LNCaP clone FGC (cell line): ENCODE data around the gene ADGRB3.

Experiments
- DNase-seq: peaks from one replicate; pipeline ENCODE4 v3.0.0-alpha.2; 2011; ENCODE audit warnings: low read depth
- H3K4me3 ChIP-seq: 2 replicates; pipeline ENCODE4 v1.5.1; 2011; ENCODE audit warnings: mild to moderate bottlenecking, low read depth, low read length, control low read depth
- TF ChIP-seq, protein P1 (sequence below): IDR thresholded peaks from 2 replicates; pipeline ENCODE4 v1.5.1; 2012; ENCODE audit warnings: mild to moderate bottlenecking; ENCODE audit not compliant: control insufficient read depth, insufficient read depth; ENCODE audit errors: extremely low read depth

Gene ADGRB3

DNA sequence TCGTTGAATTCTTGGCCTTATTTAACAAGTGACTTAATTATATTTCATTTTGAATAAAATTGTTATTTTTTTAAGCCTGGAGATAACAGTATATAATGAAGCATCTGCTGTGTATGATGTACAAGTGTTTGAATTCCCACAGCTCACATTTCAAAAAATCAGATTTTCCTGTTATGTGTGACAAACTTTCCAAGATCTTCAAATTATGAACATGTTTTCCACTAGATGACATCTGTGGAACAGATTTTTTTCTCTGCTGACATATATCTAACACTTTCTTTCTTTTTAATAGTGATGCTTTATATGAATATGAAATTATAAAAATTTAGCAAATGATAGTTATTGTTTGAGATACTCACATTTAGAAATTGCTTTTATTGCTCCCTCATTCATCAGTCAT, 678.9 kb downstream of the ADGRB3 start:
- TF ChIP-seq, protein P1, sequence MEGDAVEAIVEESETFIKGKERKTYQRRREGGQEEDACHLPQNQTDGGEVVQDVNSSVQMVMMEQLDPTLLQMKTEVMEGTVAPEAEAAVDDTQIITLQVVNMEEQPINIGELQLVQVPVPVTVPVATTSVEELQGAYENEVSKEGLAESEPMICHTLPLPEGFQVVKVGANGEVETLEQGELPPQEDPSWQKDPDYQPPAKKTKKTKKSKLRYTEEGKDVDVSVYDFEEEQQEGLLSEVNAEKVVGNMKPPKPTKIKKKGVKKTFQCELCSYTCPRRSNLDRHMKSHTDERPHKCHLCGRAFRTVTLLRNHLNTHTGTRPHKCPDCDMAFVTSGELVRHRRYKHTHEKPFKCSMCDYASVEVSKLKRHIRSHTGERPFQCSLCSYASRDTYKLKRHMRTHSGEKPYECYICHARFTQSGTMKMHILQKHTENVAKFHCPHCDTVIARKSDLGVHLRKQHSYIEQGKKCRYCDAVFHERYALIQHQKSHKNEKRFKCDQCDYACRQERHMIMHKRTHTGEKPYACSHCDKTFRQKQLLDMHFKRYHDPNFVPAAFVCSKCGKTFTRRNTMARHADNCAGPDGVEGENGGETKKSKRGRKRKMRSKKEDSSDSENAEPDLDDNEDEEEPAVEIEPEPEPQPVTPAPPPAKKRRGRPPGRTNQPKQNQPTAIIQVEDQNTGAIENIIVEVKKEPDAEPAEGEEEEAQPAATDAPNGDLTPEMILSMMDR: no peak
- no peak for DNase-seq
- H3K4me3 ChIP-seq: no peak overlapping the region

DNA sequence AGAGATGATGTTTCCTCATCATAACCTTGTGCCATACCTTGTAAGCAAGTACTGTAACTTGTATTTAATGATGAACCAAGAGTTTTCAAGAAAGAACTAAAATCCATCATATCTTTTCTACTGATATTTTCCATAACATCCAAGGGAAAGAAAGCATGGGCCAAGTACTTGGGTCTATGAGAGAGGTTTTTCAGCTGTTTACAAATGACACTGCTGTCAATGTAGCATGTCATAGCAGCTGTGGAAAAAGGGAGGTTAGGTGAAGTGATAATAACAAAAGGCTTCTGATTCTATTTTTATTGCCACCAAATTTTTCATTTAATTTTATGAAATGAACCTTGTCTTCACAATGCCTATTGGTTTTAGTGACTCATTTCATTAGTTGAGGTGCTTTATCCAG, 679.4 kb downstream of the ADGRB3 start:
- DNase-seq: no peak
- TF ChIP-seq, protein P1: no peak
- no peak overlapping the region for H3K4me3 ChIP-seq

DNA sequence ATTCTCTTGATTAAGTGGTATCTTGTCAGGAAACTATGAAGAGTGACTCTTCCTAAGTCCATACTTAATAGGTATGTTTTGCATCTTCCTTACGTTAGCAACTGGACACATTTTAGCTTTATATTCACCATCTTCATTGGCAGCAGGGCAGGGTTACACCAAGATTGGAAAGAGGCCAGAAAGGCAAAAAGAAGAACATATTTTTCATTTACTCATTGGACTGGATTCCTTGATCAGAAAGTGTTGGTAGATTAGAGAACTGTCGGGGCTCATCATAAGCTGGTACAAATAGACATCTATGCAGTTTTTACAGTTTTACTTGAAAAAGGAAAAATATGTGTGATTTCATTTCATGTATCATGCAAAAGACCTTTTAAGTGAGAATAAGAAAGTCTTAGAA, 696.8 kb downstream of the ADGRB3 start:
- TF ChIP-seq, protein P1: no peak
- no peak for DNase-seq
- no peak overlapping the region for H3K4me3 ChIP-seq

DNA sequence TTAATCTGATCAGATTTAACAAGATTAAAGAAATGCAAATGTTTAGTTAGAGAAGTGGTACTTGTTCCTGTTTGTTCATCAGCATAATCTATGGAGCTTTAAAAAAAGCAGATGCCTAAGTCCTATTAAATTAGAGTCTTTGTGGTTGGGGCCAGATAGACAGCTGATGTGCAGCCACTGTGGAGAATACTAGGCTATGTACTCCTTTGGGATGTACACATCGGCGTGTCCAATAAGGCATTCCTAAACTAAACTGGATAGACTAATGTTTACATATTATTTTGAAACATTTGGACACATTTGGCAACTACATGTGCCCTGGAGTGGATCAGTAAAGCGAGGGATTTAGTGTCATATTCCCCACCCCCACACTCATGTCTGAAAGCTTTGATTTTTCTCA, 702.2 kb downstream of the ADGRB3 start:
- DNase-seq: no peak
- no peak overlapping the region for H3K4me3 ChIP-seq
- TF ChIP-seq, protein P1: no peak

DNA sequence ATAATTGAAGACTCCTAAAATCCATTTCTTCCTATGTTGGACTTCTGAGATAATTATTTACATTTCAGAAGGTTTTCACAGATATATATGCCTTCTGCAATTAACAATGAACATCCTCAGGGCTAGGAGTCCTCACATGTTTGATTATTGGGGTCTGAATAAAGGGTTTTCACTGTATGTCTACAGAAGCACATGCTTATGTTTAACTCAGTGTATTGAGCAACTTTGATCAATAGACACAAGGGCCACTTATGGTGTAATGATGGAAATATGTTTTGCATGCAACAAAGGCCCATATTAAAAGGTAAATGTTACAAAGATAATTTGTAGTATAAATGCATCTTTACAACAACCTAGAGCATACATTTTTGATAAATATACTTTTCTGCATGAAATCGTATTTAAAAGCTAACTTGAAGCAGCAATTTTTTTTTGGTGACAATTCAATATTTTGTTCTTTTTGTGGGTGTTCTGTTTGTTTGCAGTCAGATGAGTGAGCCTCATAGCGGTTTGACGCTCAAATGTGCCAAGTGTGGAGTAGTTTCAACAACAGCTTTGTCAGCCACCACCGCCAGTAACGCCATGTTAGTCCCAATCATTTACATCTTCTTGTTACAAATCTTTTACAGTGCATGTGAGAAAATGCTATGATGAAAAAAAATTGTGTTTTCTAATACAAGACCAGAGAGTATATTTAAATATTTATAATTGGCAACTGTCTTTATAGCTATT, 703.5 kb downstream of the ADGRB3 start:
- DNase-seq: no peak
- H3K4me3 ChIP-seq: no peak overlapping the region
- TF ChIP-seq, protein P1: no peak

DNA sequence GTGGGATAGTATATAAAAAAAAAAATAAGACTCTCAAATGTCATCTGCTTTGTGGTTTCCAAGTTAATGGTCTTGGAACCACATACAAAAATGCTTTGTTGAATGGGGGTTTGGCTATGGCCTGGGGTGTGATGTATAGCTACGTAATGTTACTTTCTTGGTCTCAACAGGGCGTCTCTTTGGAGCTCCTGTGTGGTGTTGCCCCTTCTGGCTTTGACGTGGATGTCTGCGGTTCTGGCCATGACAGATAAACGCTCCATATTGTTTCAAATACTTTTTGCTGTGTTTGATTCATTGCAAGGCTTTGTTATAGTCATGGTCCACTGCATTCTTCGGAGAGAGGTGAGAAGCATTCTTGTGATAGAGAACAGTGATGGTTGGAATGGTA, 704.1 kb downstream of the ADGRB3 start:
- DNase-seq: no peak
- TF ChIP-seq, protein P1: no peak
- H3K4me3 ChIP-seq: no peak overlapping the region

DNA sequence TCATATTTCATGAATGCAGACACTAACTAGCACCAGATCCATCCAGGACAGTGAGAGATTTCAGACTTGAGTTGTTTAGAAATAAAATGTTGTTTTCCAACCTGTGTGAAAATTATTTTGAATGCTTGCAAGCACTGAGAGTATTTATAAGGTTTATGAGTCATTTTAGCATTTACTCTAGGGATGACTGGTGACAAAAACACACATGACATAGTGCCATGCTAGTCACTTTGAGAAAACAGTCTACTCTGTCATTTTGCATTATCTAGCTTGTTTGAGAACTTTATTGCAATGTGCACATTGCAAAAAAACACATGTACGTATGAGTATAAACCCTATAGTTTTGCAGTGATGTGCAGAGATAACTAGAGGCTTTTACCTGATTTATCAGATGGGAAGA, 705.1 kb downstream of the ADGRB3 start:
- DNase-seq: no peak
- no peak overlapping the region for H3K4me3 ChIP-seq
- TF ChIP-seq, protein P1: no peak
